Activated T-cell treated with anti-CD3 and anti-CD28 coated beads, Interleukin-2, amount 50 U/mL, for 24 hours (primary cell): ENCODE results near the gene NEK11.

ENCODE experiments used
- DNase-seq: peaks from one replicate; pipeline ENCODE4 v3.0.0-alpha.2; 2020
- H3K27ac Mint-ChIP-seq: 2 replicates; pipeline ENCODE4 v1.8.0; 2020; ENCODE audit warnings: mild to moderate bottlenecking, mixed read lengths
- H3K27me3 Mint-ChIP-seq: 2 replicates; pipeline ENCODE4 v1.8.0; 2020; ENCODE audit warnings: mixed read lengths
- H3K36me3 Mint-ChIP-seq: 2 replicates; pipeline ENCODE4 v1.8.0; 2020; ENCODE audit warnings: low read depth, mixed read lengths
- H3K4me1 Mint-ChIP-seq: 2 replicates; pipeline ENCODE4 v1.8.0; 2020; ENCODE audit warnings: low read depth, mixed read lengths
- H3K4me3 Mint-ChIP-seq: 2 replicates; pipeline ENCODE4 v1.8.0; 2020; ENCODE audit warnings: mild to moderate bottlenecking, moderate library complexity, mixed read lengths
- H3K9me3 Mint-ChIP-seq: 2 replicates; pipeline ENCODE4 v1.8.0; 2020; ENCODE audit warnings: mixed read lengths

NEK11 gene

GRCh38 chr3:131026321-131027151, at the start of gene NEK11, which contains the start of gene ASTE1:
Gene NEK11 (plus strand): TSS chr3:131026877. CDS start chr3:131029709, 2,832 bp downstream.
Gene ASTE1 (minus strand): TSS chr3:131026825. CDS start chr3:131025306, 1,519 bp downstream.
- H3K27ac Mint-ChIP-seq, result peak within 1 kb of the TSS; percentile 97
- H3K27me3 Mint-ChIP-seq, result no peaks in the 10 kb centered on the region
- no peaks in the 10 kb centered on the region for H3K9me3 Mint-ChIP-seq
- H3K4me3 Mint-ChIP-seq, result peak within 1 kb of the TSS; percentile 92
- peaks cover 48% of the 10 kb centered on the region for H3K36me3 Mint-ChIP-seq
- H3K4me1 Mint-ChIP-seq, result peaks cover 50% of the 10 kb centered on the region
- DNase-seq, result peak; percentile 92

- DNase-seq, result no peak
- no peak overlapping the region for H3K4me3 Mint-ChIP-seq
- peaks cover 86% of the 10 kb centered on the region for H3K36me3 Mint-ChIP-seq
- no peaks in the 10 kb centered on the region for H3K4me1 Mint-ChIP-seq
- no peak overlapping the region for H3K27ac Mint-ChIP-seq
- H3K27me3 Mint-ChIP-seq, result no peaks in the 10 kb centered on the region
- H3K9me3 Mint-ChIP-seq, result no peaks in the 10 kb centered on the region
These were observed 47.6 kb upstream of the NEK11 start for GRCh38 chr3:130979117-130979516.

GRCh38 chr3:130981469-130981868, 45.2 kb upstream of the NEK11 start:
- DNase-seq, result no peak
- H3K4me3 Mint-ChIP-seq, result no peak overlapping the region
- H3K4me1 Mint-ChIP-seq, result no peaks in the 10 kb centered on the region
- H3K36me3 Mint-ChIP-seq, result peaks cover 81% of the 10 kb centered on the region
- H3K27ac Mint-ChIP-seq, result no peak overlapping the region
- H3K9me3 Mint-ChIP-seq, result no peaks in the 10 kb centered on the region
- H3K27me3 Mint-ChIP-seq, result no peaks in the 10 kb centered on the region

GRCh38 chr3:130990282-130990681, 36.4 kb upstream of the NEK11 start:
- Mint-ChIP-seq H3K36me3 (peaks cover 61% of the 10 kb centered on the region), H3K27me3 (no peaks in the 10 kb centered on the region), H3K27ac (no peak overlapping the region), H3K9me3 (no peaks in the 10 kb centered on the region), H3K4me3 (no peak overlapping the region), H3K4me1 (peaks cover 2% of the 10 kb centered on the region)
- DNase-seq, result no peak

- Mint-ChIP-seq H3K27me3 (no peaks in the 10 kb centered on the region), H3K27ac (no peak overlapping the region), H3K4me3 (no peak overlapping the region), H3K9me3 (no peaks in the 10 kb centered on the region), H3K4me1 (peaks cover 2% of the 10 kb centered on the region), H3K36me3 (peaks cover 62% of the 10 kb centered on the region)
- no peak for DNase-seq
These were observed 35.6 kb upstream of the NEK11 start for GRCh38 chr3:130991126-130991525.

GRCh38 chr3:130992344-130992743, 34.3 kb upstream of the NEK11 start:
- Mint-ChIP-seq H3K9me3 (no peaks in the 10 kb centered on the region), H3K4me3 (no peak overlapping the region), H3K4me1 (peaks cover 2% of the 10 kb centered on the region), H3K27ac (no peak overlapping the region), H3K27me3 (no peaks in the 10 kb centered on the region), H3K36me3 (peaks cover 69% of the 10 kb centered on the region)
- no peak for DNase-seq

GRCh38 chr3:130997289-130997688, 29.4 kb upstream of the NEK11 start:
- DNase-seq, result no peak
- H3K27ac Mint-ChIP-seq, result no peak overlapping the region
- no peaks in the 10 kb centered on the region for H3K4me1 Mint-ChIP-seq
- H3K9me3 Mint-ChIP-seq, result no peaks in the 10 kb centered on the region
- peaks cover 71% of the 10 kb centered on the region for H3K36me3 Mint-ChIP-seq
- no peak overlapping the region for H3K4me3 Mint-ChIP-seq
- H3K27me3 Mint-ChIP-seq, result no peaks in the 10 kb centered on the region

GRCh38 chr3:131001071-131001470, 25.6 kb upstream of the NEK11 start:
- no peaks in the 10 kb centered on the region for H3K27me3 Mint-ChIP-seq
- peaks cover 15% of the 10 kb centered on the region for H3K4me1 Mint-ChIP-seq
- H3K36me3 Mint-ChIP-seq, result peaks cover 81% of the 10 kb centered on the region
- no peak overlapping the region for H3K4me3 Mint-ChIP-seq
- no peak overlapping the region for H3K27ac Mint-ChIP-seq
- DNase-seq, result no peak
- no peaks in the 10 kb centered on the region for H3K9me3 Mint-ChIP-seq

- Mint-ChIP-seq H3K36me3 (peaks cover 83% of the 10 kb centered on the region), H3K9me3 (no peaks in the 10 kb centered on the region), H3K4me3 (no peak overlapping the region), H3K27me3 (no peaks in the 10 kb centered on the region), H3K27ac (peak overlapping the region; percentile 44), H3K4me1 (peaks cover 20% of the 10 kb centered on the region)
- no peak for DNase-seq
These were observed 22.1 kb upstream of the NEK11 start for GRCh38 chr3:131004603-131005002.

- no peak for DNase-seq
- Mint-ChIP-seq H3K4me1 (peaks cover 20% of the 10 kb centered on the region), H3K27ac (no peak overlapping the region), H3K27me3 (no peaks in the 10 kb centered on the region), H3K9me3 (no peaks in the 10 kb centered on the region), H3K36me3 (peaks cover 87% of the 10 kb centered on the region), H3K4me3 (no peak overlapping the region)
These were observed 19.4 kb upstream of the NEK11 start for GRCh38 chr3:131007256-131007655.

GRCh38 chr3:131007782-131008181, 18.9 kb upstream of the NEK11 start:
- no peak for DNase-seq
- Mint-ChIP-seq H3K27me3 (no peaks in the 10 kb centered on the region), H3K4me3 (no peak overlapping the region), H3K36me3 (peaks cover 87% of the 10 kb centered on the region), H3K9me3 (no peaks in the 10 kb centered on the region), H3K27ac (no peak overlapping the region), H3K4me1 (peaks cover 20% of the 10 kb centered on the region)

- no peak overlapping the region for H3K4me3 Mint-ChIP-seq
- H3K36me3 Mint-ChIP-seq, result peaks cover 88% of the 10 kb centered on the region
These were observed 18.4 kb upstream of the NEK11 start for GRCh38 chr3:131008326-131008725.

GRCh38 chr3:131009698-131010097, 17.0 kb upstream of the NEK11 start:
- Mint-ChIP-seq H3K4me3 (no peak overlapping the region), H3K9me3 (no peaks in the 10 kb centered on the region), H3K36me3 (peaks cover 89% of the 10 kb centered on the region), H3K4me1 (peaks cover 14% of the 10 kb centered on the region), H3K27ac (peak overlapping the region; percentile 61), H3K27me3 (no peaks in the 10 kb centered on the region)
- DNase-seq, result no peak

More at GRCh38 chr3:131008326-131008725, 18.4 kb upstream of the NEK11 start:
- no peaks in the 10 kb centered on the region for H3K27me3 Mint-ChIP-seq
- no peak for DNase-seq
- peak overlapping the region; percentile 8 for H3K27ac Mint-ChIP-seq
- peaks cover 24% of the 10 kb centered on the region for H3K4me1 Mint-ChIP-seq
- H3K9me3 Mint-ChIP-seq, result no peaks in the 10 kb centered on the region

- no peak overlapping the region for H3K4me3 Mint-ChIP-seq
- no peaks in the 10 kb centered on the region for H3K27me3 Mint-ChIP-seq
- H3K9me3 Mint-ChIP-seq, result no peaks in the 10 kb centered on the region
- peaks cover 89% of the 10 kb centered on the region for H3K36me3 Mint-ChIP-seq
- H3K4me1 Mint-ChIP-seq, result peaks cover 59% of the 10 kb centered on the region
- no peak for DNase-seq
- no peak overlapping the region for H3K27ac Mint-ChIP-seq
These were observed 7.7 kb upstream of the NEK11 start for GRCh38 chr3:131018970-131019369.

GRCh38 chr3:131020122-131020693, 6.5 kb upstream of the NEK11 start:
- peaks cover 89% of the 10 kb centered on the region for H3K36me3 Mint-ChIP-seq
- peaks cover 71% of the 10 kb centered on the region for H3K4me1 Mint-ChIP-seq
- no peak for DNase-seq
- H3K27ac Mint-ChIP-seq, result peak overlapping the region; percentile 55
- H3K4me3 Mint-ChIP-seq, result no peak overlapping the region
- no peaks in the 10 kb centered on the region for H3K9me3 Mint-ChIP-seq
- no peaks in the 10 kb centered on the region for H3K27me3 Mint-ChIP-seq
